GM19099 (cell line): ENCODE results near the gene RABGAP1.

Experiments
- POLR2A ChIP-seq: IDR thresholded peaks from 3 replicates; pipeline ENCODE4 v1.6.1; 2011; ENCODE audit warnings: low read depth; ENCODE audit not compliant: insufficient read length; ENCODE audit errors: extremely low read depth

The RABGAP1 gene

GRCh38 chr9:122936464-122936863 lies 4.4 kb upstream of the RABGAP1 start:
- no peak for TF ChIP-seq POLR2A

DNA sequence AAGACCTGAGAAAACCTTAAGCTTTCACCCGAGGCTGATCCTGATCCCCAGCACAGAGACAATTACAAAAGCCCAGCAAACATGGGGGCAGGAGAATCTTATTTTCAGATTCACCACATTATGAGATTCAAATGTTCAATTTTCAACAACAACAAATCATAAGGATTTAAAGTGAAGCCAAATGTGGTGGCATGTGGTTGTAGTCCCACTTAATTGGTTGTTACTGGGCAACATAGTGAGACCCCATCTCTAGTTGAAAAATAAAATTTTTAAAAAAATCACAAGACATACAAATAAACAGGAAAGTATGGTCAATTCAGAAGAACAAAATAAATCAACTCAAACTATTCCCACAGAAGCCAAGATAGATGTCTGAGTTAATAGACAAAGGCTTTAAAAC lies 3.9 kb upstream of the RABGAP1 start:
- TF ChIP-seq POLR2A: no peak

GRCh38 chr9:122939601-122940000 lies 1.2 kb upstream of the RABGAP1 start:
- TF ChIP-seq POLR2A: no peak

DNA sequence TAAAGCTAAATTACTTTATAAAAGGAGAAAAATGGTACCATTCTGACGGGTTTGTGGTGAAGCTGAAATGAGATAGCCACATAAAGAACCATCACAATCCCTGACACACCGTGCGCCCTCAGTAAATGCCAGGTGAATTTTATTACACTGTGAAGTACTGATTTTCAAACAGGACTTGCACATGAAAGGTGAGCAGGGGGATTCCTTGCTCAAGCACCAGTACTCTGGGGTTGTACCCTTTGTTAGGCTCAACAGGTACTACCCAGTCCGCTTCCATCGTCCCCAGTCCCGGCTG lies 419 bp upstream of the RABGAP1 start:
- no peak for TF ChIP-seq POLR2A

DNA sequence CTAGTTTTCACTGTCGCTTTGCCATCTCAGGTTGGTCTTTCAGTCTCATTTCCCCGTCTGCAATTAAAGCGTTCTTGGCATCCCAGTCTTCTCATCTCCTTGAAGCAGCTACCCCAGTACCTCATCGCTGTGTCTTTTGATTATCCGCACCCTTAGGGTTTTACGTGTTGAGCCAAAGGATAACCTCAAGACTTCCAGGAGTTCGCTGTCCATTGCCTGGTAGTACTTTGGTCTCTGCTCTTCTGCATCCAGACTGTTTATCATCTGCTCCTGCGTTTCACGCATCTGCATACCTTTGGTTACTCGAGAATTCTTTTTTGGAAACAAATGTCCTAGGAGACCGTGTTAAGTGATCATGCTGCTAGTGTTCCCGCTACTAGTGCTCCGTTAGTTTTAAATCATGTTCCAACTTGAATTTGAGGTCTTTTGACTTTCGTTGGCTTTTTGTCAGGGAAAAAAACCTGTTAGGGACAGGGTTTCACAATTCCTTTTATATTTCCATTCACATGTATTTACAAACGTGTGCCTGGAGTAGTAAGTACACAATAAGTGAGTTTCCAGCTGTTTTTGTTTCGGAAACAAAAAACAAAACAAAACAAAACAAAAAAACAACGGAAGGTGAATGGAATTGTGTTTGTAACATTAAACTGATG lies 888 bp downstream of the RABGAP1 start:
- TF ChIP-seq POLR2A: no peak

DNA sequence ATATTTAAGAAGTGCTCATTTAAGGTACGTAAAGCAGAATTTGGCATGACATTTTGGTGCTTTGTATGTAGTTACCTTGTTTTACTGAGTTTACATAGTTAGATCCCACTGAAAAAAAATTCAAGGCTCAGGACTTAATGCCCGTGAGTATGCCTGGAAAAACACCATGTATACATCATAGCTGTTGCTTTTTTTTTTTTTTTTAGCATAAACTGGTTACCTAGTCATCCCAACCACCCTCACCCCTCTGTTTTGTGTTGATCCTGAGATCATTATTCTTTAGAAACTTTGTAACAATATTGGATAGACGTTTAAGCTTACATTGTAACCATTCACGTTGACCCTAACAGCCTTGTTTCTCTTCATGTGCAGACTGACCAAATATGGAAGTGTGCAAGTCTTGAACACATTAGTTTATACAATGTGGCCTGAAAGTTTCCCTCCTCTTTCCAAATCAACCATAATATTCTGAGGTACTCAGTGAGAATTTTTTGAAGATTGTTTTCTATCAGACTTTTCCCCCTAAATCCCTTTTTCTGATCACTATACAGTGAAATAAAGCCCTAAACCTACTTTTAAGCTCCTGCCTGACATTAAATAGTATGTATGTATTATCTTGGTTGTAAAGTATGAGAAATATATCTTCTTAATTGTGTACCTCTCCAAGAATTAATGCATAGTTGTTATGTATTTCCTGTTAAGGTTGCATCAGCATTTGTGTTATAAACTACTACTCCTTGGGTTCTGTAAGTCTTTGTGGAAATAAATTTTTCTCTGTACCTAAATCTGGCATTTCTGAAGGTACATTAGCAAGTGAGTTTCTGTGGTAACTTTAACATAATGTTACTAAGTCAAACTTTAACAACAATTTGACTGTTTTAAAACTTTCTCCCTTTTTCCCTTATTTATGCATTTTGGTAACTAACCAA lies 4.4 kb downstream of the RABGAP1 start:
- no peak for TF ChIP-seq POLR2A

GRCh38 chr9:122946461-122947005 lies 5.7 kb downstream of the RABGAP1 start:
- no peak for TF ChIP-seq POLR2A

DNA sequence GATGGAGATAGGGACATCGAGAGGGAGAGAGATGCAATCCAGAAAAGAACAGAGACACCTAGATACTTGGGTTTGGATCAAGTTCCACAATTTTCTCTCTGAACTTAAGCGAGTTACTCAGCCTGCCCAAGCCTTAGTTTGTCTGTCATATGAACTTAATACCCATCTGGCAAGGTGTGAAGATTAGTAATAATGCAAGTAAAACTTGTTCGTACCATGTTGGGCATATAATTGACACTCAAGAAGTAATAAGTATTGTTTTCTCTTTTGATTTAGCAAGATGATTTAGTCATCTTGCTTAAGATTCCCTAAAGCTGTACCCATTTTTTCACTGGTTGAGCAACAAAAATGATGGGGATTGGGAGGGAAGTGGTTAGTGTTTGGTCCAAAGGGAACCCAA lies 7.5 kb downstream of the RABGAP1 start:
- TF ChIP-seq POLR2A: no peak

- no peak for TF ChIP-seq POLR2A
These were observed 8.9 kb downstream of the RABGAP1 start for GRCh38 chr9:122949696-122950095.

DNA sequence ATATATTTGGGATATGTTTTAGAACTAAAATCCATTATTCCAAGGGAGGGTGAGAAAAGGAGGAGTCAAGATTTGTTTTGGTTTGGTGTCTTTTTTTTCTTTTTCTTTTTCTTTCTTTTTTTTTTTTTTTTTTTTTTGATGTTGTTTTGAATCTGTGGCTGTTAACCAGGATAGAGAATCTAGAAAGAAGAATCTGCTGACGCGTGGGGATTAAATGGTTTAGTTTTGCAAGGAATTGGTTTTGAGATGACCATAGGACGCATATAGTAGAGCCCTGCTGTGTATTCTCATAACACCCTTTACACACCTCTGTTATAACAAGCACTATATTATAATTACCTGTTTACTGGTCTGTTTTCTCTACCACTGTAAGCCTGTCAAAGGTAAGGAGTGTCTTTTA lies 9.4 kb downstream of the RABGAP1 start:
- TF ChIP-seq POLR2A: no peak

DNA sequence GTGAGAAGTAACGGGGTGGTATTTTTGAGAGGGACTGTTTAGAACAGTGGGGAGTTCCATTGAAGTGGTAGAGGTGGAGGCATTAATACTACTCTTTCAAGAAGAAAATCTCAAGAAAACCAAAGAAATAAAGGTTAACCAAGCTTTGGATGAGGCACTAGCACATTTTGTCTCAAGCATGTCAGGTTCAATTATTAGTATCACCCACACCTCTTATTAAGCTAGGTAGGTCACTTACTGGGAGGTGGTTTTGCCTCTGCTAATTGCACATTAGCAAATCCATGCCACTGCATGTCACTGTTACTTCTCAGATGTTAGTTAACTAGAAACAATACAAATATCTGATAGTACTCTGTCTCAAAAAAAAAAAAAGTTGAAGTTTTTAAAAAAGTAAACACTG lies 10.2 kb downstream of the RABGAP1 start:
- TF ChIP-seq POLR2A: no peak

DNA sequence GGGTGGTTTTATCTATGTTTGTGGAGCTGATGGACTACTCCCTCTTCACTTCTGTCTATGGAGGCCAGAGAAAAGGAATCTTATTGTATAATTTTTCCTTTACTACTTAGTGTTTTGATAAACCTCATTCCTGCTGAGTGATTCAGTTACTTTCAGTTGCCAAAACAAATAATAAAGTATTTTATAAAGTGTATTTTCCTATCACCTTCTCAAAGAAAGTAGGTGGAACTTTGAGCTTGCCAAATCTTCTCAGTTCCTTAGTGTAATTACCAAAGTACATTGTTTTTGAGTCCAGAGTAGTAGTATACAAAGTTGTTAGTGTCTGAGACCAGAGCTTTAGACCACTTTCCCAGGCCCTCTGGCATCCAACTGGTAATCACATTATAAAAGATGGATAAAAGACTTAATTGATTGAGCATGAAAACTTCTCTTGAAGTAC lies 13.5 kb downstream of the RABGAP1 start:
- no peak for TF ChIP-seq POLR2A

DNA sequence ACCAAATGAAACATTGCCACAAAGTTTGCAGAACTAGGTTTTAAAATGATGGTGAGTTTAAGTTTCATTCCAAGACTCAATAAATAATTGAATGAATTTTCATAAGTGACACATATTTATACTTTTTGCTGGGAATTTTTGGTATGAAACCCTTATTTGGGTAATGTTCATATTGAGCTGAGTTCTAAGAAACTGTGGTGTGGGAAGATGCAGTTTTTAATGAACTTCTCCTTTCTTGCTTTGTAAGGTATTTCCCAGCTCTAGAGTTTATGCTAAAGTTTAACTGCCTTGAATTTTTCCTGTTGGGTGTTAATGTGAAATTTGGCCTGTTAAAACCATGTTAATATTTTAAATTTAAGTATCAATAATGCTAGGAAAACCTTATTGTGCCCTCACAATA lies 15.1 kb downstream of the RABGAP1 start:
- TF ChIP-seq POLR2A: no peak

DNA sequence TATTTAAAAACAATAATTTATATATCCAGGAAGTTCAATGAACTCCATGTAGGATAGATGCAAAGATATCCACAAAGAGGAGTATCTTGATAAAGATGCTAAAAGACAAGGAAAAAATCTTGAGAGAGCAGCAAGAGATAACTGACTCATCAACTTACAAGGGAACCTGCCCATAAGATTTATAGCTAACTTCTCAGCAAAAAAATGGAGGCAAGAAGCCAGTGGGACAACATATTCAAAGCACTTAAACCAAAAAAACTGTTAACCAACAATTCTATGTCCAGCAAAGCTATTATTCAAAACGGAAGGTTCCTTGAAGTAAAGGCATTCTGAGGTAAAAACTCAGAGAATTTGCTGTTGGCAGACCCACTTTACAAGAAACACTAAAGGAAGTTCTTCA lies 20.3 kb downstream of the RABGAP1 start:
- TF ChIP-seq POLR2A: no peak

DNA sequence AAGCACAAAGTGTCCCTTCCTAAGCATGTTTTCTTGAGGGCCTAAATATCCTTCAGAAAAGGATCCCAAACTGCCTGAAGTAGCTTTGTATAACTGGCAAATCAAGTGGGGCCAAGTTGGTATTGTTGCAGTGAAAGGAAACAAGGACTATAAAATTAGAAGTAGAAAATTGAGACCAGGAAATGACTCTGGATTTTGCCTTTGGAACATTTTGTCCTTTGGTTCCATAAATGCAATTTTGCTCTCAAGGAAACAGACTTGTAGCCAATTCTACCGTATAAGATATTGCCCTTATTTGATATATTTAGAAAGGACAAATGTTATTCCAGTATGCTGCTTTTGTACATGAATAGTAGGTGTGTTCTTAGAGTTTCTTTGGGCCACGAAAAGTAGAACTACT lies 34.4 kb downstream of the RABGAP1 start:
- no peak for TF ChIP-seq POLR2A

GRCh38 chr9:122978601-122979000 lies 37.8 kb downstream of the RABGAP1 start:
- TF ChIP-seq POLR2A: no peak
